Right renal pelvis (tissue), 4 donors: Measurements from ENCODE around the gene NSUN3. TPM values are rescaled to one million over a fixed set of nuclear protein-coding genes. Genes with fewer than 3 reads are reported as not detected.

Experiments used
- DNase-seq, 4 donors: peaks; one replicate each; pipeline ENCODE4 v3.0.0-alpha.2; 2013; ENCODE audit warnings: low read depth in 4 of 4, low spot score in 3 of 4, missing footprints in 1 of 4
- polyA plus RNA-seq, 4 donors: library from polyadenylated mRNA; unstranded; fragments of 120-200 nt; gene quantifications; one replicate each; pipeline ENCODE4 v1.2.1, GENCODE V29; 2013; ENCODE audit not compliant: insufficient read length in 4 of 4

NSUN3 gene
- polyA plus RNA-seq, 4 donors = 11.3 to 15.1 (median 12.6) TPM

DNA sequence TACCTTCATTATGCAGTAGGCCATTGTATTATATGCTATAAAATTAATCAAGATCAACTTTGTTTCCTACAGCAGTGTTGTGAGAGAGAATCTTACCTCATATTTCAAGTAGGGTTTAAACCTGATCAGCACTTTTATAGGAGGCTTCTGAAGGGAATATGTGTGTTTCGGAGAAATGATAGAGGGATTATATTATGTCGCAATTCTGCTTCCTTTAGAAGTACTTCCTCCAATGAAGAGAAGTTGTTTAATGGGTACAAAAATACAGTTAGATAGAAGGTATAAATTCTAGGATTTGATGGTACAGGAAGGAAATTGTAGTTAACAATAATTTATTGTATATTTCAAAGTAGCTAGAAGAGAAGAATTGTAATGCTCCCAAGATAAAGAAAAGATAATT, 54.9 kb downstream of the NSUN3 start:
- no peak for DNase-seq

DNA sequence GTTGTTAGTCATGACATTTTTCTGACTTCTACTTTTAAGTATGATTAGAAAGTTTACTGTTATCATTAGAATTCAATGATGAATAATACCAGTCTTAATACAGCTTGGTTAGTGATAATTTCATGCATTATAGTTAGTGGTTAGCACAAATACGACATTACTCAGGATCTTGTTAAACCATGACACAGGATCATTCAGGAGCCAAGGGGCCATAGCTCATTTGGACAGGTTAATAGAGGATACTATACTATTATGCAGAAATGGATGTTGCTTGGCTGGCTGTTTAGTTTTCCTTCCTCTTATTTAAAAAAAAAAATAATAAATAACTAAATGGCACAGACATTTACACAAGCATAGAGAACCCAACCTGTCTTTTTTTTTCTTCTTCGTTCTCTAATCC, 55.5 kb downstream of the NSUN3 start:
- no peak for DNase-seq

DNA sequence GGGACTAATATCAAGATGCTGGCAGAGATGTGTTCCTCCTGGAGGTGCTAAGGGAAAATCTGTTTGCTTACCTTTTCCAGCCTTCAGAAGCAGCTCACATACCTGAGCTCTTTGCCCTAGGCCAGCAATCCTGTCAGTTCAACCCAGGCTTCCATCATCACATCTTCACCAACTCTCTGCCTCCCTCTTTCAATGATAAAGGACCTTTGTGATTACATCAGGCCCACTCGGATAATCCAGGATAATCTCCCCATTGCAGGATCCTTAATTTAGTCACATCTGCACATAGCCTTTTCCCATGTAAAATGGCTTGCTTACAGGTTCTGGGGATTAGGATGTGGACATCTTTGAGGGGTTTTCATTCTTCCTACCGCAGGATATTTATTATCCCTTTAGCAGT, 58.3 kb downstream of the NSUN3 start:
- no peak for DNase-seq

DNA sequence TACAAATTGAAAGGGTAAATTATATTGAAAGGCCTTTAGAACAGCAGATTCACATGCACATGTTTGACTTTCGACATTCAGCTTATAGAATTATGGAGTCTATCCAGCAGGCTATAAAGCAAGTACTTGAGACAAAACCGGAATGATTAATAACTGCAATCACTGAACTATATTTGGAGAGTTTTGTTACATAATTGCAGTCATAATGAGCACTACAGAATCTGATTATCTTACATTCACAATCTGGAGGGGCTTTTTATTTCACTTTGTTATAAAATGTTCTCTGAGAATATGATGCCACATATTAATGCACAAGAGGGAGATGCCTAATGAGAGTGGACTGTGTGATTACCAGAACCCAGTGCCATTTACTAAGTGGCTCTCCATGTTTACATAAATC, 64.3 kb downstream of the NSUN3 start:
- no peak for DNase-seq

DNA sequence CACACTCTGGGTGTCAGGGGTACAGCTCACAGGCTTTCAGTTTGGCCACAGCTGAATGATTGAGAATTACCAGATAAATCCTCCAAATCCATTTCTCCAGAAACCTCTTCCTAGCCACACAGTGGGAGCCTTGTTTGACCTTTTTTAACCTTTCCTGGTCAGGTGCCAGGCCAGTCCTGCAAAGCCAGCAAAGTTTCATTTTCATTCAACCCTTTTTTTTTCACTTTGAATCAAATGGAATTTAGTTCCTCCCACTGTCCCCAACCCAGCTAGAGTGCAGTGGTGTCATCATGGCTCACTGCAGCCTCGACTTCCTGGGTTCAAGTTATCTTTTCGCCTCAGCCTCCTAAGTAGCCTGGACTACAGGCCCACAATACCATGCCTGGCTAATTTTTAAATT, 67.8 kb downstream of the NSUN3 start:
- DNase-seq = no peak

DNA sequence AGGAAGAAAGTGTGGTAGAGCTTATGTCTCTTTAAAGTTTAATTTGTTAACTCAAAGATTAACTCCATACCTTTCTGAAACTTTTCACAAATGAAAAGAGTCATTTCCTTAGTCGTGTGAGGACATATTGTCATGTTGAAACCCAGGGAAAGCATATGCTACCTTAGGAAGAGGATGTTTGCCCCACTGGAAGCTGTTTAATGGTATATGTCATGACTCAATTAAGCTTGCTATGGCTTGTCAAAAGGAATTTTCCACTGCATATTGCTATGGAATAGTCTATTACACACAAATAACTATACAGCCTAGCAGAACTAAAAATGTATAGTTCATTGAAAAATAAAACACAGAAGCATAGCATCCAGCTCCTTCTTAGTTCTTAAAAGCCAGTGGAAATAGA, 69.9 kb downstream of the NSUN3 start:
- DNase-seq = no peak

DNA sequence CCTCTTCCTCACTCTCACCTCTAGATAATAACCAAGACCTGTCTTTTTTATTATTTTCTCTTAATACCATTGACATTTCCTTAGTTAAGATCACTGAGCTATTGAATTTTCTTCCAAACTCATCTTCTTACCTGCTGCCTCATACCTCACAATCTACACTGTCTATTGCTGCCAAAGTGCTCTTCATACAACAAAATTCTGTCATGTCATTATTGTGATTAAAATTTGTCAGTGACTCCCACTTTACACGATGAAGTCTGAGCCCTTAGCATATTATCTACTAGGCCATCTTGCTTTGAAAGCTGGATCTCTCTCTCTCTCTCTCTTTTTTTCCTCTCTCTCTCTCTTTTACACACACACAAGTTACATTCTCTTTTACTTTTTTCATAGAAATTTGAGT, 73.3 kb downstream of the NSUN3 start:
- no peak for DNase-seq

DNA sequence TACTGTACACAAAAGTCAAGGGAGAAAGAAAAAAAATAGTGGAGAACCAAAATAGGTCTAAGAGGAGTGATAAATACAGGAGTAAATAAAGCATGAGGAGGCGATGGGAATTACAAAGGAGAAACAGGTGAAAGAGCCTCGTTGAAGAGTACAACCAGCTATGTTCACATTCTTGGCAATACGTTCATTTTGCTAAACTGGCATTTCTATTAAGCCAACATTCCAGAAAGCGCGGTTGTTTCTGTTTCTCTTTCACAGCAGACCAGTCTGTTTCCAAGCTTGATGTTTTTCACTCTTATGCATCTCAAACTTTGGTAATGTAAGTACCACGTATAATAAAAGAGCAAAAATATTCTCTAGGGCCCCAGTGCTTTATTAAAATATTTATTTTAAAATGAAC, 74.5 kb downstream of the NSUN3 start:
- no peak for DNase-seq

DNA sequence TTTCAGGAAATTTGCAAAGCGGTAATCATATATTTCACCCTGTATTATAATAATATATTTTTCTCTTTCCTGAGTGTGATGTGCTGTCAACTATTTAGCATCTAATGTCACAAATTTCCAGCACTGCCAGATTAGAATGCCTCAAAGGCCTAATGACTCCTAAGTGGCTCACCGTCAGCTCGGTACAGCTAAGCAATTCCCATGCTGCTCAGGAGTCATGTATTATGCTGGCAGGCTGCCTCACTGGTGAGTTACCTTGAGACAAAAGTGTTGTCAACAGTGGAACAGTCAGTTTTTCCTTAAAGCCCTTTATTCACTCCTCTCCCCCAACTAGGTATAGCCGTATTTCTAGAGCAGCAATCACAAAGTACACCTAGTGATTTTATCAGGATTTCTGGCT, 83.6 kb downstream of the NSUN3 start:
- no peak for DNase-seq

DNA sequence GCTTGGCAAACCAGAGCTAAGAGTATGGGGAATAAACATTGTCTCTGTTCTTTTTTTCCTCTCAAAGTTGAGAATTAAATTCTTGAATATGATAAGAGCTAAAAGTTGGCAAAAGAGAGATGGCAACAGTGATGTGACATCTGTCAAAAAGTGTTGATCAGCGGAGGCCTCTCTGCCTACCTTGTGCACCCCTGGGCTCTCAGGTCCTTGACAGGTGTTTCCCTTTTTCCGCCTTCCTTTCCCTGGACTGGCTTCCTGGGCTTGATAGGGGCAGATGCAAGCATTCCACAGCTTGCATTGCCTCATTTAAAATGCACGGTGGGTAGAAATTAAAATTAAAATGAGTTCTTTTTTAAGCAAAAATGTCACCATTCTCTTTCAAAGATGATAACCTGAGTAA, 84.2 kb downstream of the NSUN3 start:
- DNase-seq = no peak

DNA sequence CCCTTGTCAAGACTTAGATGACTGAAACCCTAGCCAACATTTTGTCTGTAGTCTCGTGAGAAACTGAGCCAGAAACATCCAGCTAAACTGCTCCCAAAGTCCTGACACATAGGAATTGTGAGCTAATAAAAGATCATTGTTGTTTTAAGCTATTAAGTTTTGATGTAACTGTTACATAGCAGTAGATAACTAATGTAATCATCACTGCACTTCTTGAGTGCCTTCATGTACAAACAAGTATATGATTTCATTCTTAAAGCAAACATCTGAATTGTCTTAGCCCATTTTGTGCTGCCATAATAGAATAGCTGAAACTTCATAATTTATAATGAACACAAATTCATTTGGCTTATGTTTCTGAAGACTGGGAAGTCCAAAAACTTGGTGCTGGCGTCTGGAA, 87.3 kb downstream of the NSUN3 start:
- DNase-seq = no peak

DNA sequence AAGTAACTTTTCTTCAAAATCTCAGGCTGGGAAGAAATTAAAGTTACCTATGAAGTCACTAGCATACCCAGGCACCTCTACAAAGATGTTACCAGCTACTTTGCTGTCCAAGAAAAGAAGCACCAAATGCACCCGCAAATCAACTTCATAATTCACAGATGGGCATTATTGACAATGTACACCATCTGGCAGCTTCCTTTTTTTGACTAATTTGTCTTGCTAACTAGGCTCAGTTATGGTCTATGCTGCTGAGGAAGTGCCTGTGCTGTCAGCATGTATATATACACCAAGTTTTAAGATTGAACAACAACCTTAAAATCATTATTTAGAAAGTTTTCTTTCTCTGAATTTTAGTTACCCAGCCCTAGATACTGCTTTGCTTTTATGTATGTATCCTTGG, 93.8 kb downstream of the NSUN3 start:
- DNase-seq = no peak

DNA sequence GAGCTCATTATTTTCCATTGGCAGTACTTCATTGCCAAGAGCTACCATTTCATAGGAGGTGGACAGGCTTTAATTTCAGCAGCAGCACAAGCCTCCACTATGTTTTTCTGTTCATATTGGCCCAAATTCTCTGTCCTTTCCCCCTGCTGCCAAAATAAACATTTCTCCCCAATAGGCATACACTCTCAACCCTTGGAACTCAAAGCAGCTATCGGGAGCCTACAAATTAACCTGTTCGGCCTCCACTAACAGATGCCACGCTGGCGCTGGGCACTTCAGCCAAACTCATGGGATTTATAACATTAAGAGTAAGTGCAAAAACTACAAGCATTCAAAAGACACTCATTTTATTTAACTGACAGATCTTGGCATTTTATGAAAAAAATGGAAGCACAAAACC, 95.7 kb downstream of the NSUN3 start:
- DNase-seq = no peak

DNA sequence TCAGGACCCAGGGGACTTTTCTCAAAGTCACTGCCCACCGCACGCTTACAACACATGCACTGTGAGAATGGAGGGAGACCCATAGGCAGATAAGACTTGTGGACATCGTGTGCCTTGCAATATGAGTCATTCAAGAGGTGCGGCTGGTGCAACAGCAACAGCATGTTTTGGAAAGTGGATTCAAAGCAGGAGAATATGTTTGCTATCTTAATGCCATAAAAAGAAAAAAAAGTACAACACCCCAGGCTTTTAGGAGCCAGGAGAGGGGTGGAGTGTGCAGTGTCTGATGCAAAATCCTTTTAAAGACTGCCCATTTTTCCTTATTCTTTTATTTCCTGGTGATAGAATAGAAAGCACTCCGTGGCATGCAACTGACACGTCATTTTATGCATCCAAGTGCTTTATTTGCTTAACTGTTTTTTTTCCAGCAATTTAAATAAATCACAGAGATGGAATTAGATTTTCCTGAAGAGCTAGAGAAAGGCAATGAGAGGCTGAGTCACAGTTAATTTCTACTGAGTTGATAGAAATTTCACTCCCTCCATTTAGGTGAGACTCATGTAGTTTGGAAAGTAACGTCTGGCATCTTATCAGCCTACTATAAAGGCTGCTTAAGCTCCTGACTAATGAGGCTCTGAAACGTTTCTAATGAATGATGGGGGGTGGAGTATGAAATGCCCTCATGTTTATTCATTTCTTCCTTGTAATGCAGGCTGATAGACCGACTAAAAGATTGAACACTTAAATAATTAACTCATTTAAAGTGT, 96.4 kb downstream of the NSUN3 start:
- DNase-seq = no peak

DNA sequence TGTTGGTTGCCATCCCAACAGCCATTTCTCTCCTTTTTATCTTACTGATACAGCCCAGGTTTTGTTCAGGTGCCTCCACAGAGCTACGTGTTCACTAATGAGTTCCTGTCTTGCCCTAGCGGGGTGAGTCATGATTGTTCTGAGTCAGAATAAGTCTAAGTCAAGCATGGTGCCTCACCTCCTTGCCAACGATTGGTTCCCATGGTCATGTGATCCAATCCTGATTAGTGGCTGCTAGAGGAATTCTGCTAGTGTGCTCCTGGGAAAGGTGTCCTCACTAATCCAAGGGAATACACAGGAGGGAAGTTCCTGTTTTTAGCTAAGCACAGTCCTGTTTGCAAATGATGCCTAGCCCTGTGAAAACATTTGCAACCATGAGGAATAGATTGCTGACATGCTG, 99.8 kb downstream of the NSUN3 start:
- no peak for DNase-seq

DNA sequence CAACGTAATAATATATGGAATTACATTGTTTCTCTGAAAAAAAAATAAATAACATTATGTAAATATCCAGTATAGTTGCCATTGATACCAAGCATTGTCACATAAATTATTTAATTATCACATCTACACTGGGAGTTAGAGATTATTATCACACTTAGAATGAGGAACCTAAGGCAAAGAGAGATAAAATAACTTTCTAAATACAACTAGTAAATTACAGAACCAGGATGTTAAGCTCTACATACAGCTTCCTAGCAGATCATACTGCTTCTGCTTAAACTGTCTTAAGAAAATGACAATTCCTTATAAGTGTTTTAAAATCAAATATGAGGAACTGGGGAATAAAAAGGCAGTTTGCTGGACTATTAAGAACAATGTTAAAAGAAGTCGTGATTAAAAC, 104.5 kb downstream of the NSUN3 start:
- no peak for DNase-seq

DNA sequence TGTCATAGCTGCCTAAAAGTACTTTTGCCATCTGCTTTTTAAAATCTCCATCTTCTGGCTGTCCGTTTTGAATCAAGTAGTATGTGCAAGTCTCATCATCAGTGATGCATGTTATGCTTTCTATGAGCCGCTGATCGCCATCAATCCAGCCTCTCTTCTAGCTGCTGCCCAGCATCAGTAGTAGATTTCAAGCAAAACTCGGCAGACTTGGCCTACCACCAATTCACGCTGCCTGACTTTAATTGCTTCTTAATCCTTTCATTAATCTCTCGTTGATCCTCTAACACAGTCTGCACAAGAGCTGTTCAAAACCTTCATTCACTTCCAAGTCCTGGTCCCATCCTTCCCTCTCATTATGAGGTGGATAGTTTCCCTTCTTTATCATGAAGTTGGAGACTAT, 104.9 kb downstream of the NSUN3 start:
- no peak for DNase-seq

DNA sequence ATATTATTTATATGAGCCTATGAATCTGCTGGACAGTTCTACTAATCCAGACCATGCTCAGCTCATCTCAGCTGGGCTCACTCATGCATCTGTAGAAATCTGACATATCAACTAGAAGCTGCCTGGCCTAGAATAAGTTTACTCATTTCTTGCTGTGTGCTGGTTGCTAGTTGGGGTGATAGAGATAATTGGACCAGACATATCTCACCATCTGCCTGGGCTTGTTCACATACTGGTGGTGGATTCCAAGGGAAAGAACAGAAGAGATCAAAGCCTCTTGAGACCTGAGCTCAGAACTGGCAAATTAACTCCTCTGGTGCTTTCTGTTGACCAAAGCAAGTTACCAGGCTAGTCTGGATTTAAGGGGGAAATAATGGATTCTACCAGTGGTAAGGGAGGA, 109.1 kb downstream of the NSUN3 start:
- DNase-seq = no peak

DNA sequence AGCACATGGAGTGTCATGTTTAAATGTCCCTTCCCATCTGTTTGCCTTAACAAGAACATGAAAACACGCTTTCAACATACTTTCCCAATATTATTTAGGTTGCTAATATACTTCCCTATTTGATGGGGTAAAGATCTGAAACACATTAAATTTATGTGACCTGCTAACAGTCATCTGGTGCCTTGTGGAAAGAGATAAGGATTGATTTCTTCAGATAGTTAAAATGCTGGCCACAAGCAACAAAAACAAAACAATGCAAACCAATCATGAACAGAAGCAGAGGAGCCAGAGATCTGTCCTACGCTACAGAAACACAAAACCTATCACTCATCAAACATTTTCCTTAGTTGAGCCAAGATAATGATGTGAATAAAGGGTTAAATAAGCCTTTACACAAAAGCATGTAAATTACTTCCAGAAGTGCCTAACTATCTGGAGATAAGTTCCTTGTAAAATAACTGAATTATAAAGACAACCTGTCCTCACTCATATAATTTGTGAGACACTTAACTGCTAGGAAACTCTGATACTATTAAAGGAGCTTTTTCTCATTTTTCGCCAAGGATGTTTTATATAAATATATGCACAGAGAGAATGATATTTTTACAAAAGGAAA, 109.9 kb downstream of the NSUN3 start:
- DNase-seq = no peak

DNA sequence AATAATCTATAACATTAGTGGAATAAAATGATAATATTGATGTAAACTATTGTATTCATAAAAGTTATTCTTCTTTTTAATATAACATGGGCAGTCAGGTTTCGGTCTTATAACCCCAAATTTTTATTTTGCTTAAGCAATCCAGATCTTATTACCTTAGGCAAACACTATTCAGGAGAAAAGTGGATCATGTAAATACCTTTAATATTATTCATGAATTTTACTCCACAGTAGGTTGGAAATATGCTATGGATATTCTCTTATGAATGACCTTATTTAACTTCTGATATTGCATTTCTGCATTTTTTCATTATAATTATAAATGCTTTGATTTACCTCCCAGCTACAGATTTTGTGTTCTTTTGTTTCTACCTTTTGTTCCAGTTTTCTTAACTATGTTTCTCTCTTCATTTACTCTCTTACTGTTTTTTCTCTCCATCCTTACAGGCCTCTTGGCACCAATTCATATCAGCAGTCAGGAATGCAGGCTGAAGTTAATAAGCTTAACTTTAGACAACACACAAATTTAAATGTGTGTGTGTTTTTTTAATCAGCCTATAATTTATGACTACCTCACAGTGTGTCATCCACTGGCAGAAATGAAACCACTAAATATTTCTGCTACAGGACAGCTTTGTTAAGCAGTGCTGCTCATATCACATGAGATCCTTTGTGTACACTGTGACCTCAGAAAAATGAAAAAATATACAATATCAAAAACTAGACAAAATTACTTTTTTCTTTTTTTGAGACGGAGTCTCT, 111.0 kb downstream of the NSUN3 start:
- DNase-seq = no peak

DNA sequence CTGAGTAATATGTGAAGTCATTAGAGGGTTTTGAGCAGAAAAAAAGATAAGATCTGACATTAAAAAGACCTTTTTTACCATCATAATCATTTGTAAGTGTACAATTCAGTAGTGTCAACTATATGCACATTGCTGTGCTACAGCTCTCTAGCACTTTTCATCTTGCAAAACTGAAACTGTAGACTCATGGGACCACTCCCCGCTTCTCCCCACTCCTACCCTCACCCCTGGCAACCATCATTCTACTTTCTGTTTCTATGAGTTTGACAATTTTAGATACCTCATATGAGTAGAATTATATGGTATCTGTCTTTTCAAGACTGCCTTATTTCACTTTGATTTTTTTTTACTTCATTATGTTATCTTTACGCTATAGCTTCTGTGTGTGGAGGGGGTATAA, 112.8 kb downstream of the NSUN3 start:
- no peak for DNase-seq
